HUES6 (cell line): ENCODE measurements around the gene MXD4.

Experiments used
- H3K27ac ChIP-seq: 2 replicates; pipeline ENCODE4 v1.7.0; 2013; ENCODE audit warnings: low read depth, mild to moderate bottlenecking, low read length, inconsistent platforms
- H3K27me3 ChIP-seq: 2 replicates; pipeline ENCODE4 v1.6.1; 2013; ENCODE audit warnings: low read length; ENCODE audit not compliant: control insufficient read depth, insufficient read depth
- H3K36me3 ChIP-seq: 2 replicates; pipeline ENCODE4 v1.6.1; 2013; ENCODE audit warnings: low read length; ENCODE audit not compliant: control insufficient read depth, insufficient read depth
- H3K4me1 ChIP-seq: 2 replicates; pipeline ENCODE4 v1.6.1; 2013; ENCODE audit warnings: low read length; ENCODE audit not compliant: control insufficient read depth, insufficient read depth
- H3K4me3 ChIP-seq: 2 replicates; pipeline ENCODE4 v1.5.1; 2013; ENCODE audit warnings: low read depth, low read length
- H3K9ac ChIP-seq: one replicate; pipeline ENCODE4 v1.6.1; 2013; ENCODE audit warnings: mild to moderate bottlenecking, low read length
- H3K9me3 ChIP-seq: 2 replicates; pipeline ENCODE4 v1.6.1; 2013; ENCODE audit warnings: low read depth, low read length; ENCODE audit not compliant: control insufficient read depth, insufficient read depth

MXD4 gene

GRCh38 chr4:2260344-2261109 is 1.4 kb downstream of the MXD4 start:
- no peak overlapping the region for H3K27ac ChIP-seq
- H3K36me3 ChIP-seq, result no peaks in the 10 kb centered on the region
- 0 out of 2 replicates have a peak, but pooled peaks cover 9% of the 10 kb centered on the region for H3K27me3 ChIP-seq
- H3K9me3 ChIP-seq, result no peaks in the 10 kb centered on the region
- H3K9ac ChIP-seq, result peak overlapping the region; percentile 68
- H3K4me3 ChIP-seq, result peak overlapping the region; percentile 77
- H3K4me1 ChIP-seq, result no peaks in the 10 kb centered on the region; the same call in 1 of the 2 replicates

GRCh38 chr4:2259541-2260343 is 2.2 kb downstream of the MXD4 start:
- Histone ChIP-seq H3K4me3 (no peak overlapping the region), H3K27ac (no peak overlapping the region), H3K4me1 (no peaks in the 10 kb centered on the region; the same call in 1 of the 2 replicates), H3K36me3 (0 out of 2 replicates have a peak, but pooled peaks cover 2% of the 10 kb centered on the region), H3K27me3 (0 out of 2 replicates have a peak, but pooled peaks cover 8% of the 10 kb centered on the region), H3K9me3 (no peaks in the 10 kb centered on the region), H3K9ac (peak overlapping the region; percentile 11)

- no peak overlapping the region for H3K27ac ChIP-seq
- no peak overlapping the region for H3K4me3 ChIP-seq
- 0 out of 2 replicates have a peak, but pooled peaks cover 5% of the 10 kb centered on the region for H3K36me3 ChIP-seq
- no peaks in the 10 kb centered on the region; the same call in 1 of the 2 replicates for H3K4me1 ChIP-seq
- H3K9me3 ChIP-seq, result no peaks in the 10 kb centered on the region
- H3K27me3 ChIP-seq, result 0 out of 2 replicates have a peak, but pooled peaks cover 1% of the 10 kb centered on the region
- H3K9ac ChIP-seq, result no peak overlapping the region
These were observed 2.8 kb downstream of the MXD4 start for GRCh38 chr4:2259036-2259540.

GRCh38 chr4:2258091-2259035 is 3.5 kb downstream of the MXD4 start:
- Histone ChIP-seq H3K4me3 (no peak overlapping the region), H3K9me3 (no peaks in the 10 kb centered on the region), H3K4me1 (no peaks in the 10 kb centered on the region; the same call in 1 of the 2 replicates), H3K36me3 (peaks cover 12% of the 10 kb centered on the region; the same call in 1 of the 2 replicates), H3K9ac (no peak overlapping the region), H3K27ac (no peak overlapping the region), H3K27me3 (no peaks in the 10 kb centered on the region)

- Histone ChIP-seq H3K27me3 (no peaks in the 10 kb centered on the region), H3K9me3 (no peaks in the 10 kb centered on the region), H3K27ac (no peak overlapping the region), H3K4me3 (no peak overlapping the region), H3K36me3 (peaks cover 13% of the 10 kb centered on the region; the same call in 1 of the 2 replicates), H3K9ac (no peak overlapping the region), H3K4me1 (no peaks in the 10 kb centered on the region; the same call in 1 of the 2 replicates)
These were observed 4.4 kb downstream of the MXD4 start for GRCh38 chr4:2257361-2258081.

- Histone ChIP-seq H3K4me1 (no peaks in the 10 kb centered on the region; the same call in 1 of the 2 replicates), H3K9ac (no peak overlapping the region), H3K9me3 (no peaks in the 10 kb centered on the region), H3K36me3 (peaks cover 13% of the 10 kb centered on the region; the same call in 1 of the 2 replicates), H3K4me3 (no peak overlapping the region), H3K27ac (no peak overlapping the region), H3K27me3 (no peaks in the 10 kb centered on the region)
These were observed 5.1 kb downstream of the MXD4 start for GRCh38 chr4:2256781-2257191.

GRCh38 chr4:2256156-2256731 is 5.7 kb downstream of the MXD4 start:
- Histone ChIP-seq H3K9ac (no peak overlapping the region), H3K36me3 (peaks cover 13% of the 10 kb centered on the region; the same call in 1 of the 2 replicates), H3K4me3 (no peak overlapping the region), H3K9me3 (no peaks in the 10 kb centered on the region), H3K27ac (no peak overlapping the region), H3K4me1 (no peaks in the 10 kb centered on the region; the same call in 1 of the 2 replicates), H3K27me3 (no peaks in the 10 kb centered on the region)

- Histone ChIP-seq H3K27me3 (no peaks in the 10 kb centered on the region), H3K4me1 (no peaks in the 10 kb centered on the region; the same call in 1 of the 2 replicates), H3K9me3 (no peaks in the 10 kb centered on the region), H3K4me3 (no peak overlapping the region), H3K36me3 (peaks cover 13% of the 10 kb centered on the region; the same call in 1 of the 2 replicates), H3K27ac (0 out of 2 replicates have a peak overlapping the region, but pooled peaks have one; percentile 26), H3K9ac (no peak overlapping the region)
These were observed 6.3 kb downstream of the MXD4 start for GRCh38 chr4:2255501-2256155.
